A549 treated with Mapracorat at 1 μM for 4 hours (cell line): ENCODE measurements around the gene FN1. TPM values are rescaled to one million over a fixed set of nuclear protein-coding genes. Genes with fewer than 3 reads are reported as not detected.

Experiments used
- total RNA-seq: library from RNA; stranded (reverse); fragments of 200-300 nt; extraction: Qiagen RNA extraction; gene quantifications from 5 replicates; pipeline ENCODE4 v1.2.3, GENCODE V29; 2022

FN1 gene
- total RNA-seq = 171 to 279 TPM (median 205 TPM) in 5 replicates

GRCh38 chr2:215435870-215436704, at the start of gene FN1:
TSS of gene FN1 (minus strand) at chr2:215436068. CDS start at chr2:215435802, 266 bp downstream.

GRCh38 chr2:215311625-215312396, 124.1 kb downstream of the FN1 start, which contains the start of gene ATIC:
TSS of gene ATIC (plus strand) at chr2:215312059. CDS start at chr2:215312143, 84 bp downstream.

Other genes with a start within 250 kb of the FN1 start
- 201 to 218 TPM (median 211 TPM) in 5 replicates for gene ATIC, start 124.0 kb downstream of the FN1 start, total RNA-seq